HG03378 (cell line): Measurements from ENCODE around the gene HSF5.
"Not testable (repeated sequence)": the region's sequence is repeated elsewhere in the genome, so short reads cannot be mapped to it uniquely, and the experiment has no call there.

ENCODE experiments used
- ATAC-seq: cut with Tn5 transposase; IDR thresholded peaks from one replicate; pipeline ENCODE4 v1.9.1; 2021; ENCODE audit warnings: mild to moderate bottlenecking, moderate library complexity; ENCODE audit not compliant: unreplicated experiment

Gene HSF5

GRCh38 chr17:58484600-58484999 is 3.6 kb downstream of the HSF5 start:
- ATAC-seq, result no peak

DNA sequence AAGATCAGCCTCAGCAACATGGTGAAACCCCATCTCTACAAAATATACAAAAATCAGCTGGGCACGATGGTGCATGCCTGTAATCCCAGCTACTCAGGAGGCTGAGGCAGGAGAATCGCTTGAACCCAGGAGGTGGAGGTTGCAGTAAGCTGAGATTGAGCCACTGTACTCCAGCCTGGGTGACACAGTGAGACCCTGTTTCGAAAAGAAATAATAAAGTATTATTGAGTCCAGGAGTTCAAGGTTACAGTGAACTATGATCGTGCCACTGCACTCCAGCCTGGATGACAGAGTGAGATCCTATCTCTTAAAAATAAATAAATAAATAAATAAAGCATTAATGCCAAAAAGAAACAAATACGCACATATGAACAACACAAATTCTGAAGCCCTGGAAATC is 6.4 kb downstream of the HSF5 start:
- not testable (repeated sequence) for ATAC-seq

GRCh38 chr17:58480090-58480489 is 8.1 kb downstream of the HSF5 start:
- no peak for ATAC-seq

DNA sequence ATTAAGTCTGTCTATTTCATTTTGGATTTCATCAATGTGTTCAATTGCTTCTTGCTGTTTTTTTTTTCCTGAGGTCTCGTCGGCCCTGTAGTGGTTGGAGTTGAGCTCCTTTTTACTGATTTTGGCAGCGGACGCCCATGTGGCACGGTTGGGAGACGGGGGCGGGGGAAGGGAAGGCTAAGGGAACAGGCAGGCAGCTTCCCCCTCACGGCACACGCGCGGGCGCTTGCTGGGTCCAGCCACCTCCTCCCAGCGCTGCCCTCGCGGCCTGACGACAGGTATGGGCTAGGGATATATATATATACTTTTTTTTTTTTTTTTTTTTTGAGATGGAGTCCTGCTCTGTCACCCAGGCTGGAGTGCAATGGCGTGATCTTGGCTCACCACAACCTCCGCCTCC is 11.4 kb downstream of the HSF5 start:
- no peak for ATAC-seq

DNA sequence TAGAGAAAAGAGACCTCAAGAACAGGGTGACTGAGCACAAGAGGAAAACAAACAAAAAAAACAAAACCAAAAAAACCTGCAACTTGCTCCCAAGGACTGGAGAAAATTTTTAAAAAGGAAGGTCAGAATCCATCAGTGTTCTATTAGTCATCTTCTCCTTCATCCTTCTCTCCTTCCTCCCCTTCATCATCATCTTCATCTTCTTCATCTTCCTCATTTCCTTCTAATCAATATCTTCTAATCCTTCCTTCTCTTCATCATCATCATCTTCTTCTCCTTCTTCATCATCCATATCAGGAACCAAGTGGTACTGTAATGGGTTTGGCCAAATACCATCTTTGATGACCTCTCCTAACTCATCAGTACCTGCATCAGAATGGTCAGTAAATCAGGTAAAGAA is 12.2 kb downstream of the HSF5 start:
- no peak for ATAC-seq

DNA sequence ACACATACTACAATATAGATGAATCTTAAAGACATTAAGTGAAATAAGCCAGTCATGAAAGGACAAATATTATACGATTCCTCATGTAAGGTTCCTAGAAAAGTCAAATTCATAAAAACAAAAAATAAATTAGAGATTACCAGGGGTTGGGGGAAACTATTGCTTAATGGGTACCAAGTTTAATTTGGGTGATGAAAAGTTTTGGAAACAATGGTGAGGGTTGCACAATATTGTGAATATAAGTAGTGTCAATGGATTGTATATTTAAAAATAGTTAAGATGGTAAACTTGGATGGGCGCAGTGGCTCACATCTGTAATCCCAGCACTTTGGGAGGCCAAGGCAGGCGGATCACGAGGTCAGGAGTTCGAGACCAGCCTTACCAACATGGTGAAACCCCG is 17.9 kb downstream of the HSF5 start:
- ATAC-seq, result no peak

- no peak for ATAC-seq
Observed at GRCh38 chr17:58468944-58469343, 19.3 kb downstream of the HSF5 start.

DNA sequence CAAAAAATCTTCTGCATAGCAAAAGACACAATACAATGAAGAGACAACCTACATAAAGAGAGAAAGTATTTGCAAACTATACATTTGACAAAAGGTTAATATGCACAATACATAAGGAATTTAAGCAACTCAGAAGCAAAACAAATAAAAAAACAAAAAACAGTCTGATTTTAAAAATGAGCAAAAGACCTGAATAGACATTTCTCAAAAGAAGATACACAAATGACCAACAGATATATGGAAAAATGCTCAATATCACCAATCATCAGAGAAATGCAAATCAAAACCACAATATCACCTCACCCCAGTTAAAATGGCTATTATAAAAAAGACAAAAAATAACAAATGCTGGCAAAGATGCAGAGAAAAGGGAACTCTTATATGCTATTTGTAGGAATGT is 32.7 kb downstream of the HSF5 start:
- ATAC-seq, result no peak

DNA sequence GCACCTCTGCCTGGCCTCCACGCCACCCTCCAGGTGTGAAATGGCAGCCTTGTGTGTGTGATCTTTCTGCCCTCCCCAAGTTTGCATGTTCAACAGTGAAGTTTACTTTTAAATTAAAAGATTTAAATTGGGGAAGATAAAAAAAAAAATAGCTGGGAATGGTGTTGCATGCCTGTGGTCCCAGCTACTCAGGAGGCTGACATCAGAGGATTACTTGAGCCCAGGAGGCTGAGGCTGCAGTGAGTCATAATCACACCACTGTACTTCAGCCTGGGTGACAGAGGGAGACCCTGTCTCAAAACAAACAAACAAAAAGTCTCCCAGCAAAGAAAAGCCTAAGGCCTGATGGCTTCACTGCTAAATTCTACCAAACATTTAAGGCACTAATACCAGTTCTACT is 35.5 kb downstream of the HSF5 start:
- ATAC-seq, result no peak

GRCh38 chr17:58447039-58447975 is 40.9 kb downstream of the HSF5 start:
- no peak for ATAC-seq

DNA sequence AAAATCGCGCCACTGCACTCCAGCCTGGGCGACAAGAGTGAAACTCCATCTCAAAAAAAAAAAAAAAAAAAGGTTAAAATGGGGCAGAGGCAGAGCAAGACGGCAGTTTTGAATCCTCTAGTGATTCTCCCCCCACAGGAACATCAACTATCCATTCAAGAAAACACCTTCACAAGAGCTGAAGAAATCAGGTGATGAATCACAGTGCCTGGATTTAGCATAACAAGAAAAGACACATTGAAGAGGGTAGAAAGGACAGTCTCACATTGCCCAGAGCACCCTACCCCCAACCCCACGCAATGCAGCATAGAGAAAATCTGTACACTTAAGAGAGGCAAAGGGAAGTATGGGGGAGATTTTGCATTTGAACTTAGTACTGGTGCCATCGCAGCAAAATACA is 42.1 kb downstream of the HSF5 start:
- ATAC-seq, result no peak

- no peak for ATAC-seq
Observed at GRCh38 chr17:58436805-58437239, 51.4 kb downstream of the HSF5 start.

GRCh38 chr17:58436245-58436644 is 52.0 kb downstream of the HSF5 start:
- ATAC-seq, result no peak

- no peak for ATAC-seq
Observed at GRCh38 chr17:58432806-58433573, 55.2 kb downstream of the HSF5 start.

- ATAC-seq, result no peak
Observed at GRCh38 chr17:58427807-58428206, 60.4 kb downstream of the HSF5 start.

DNA sequence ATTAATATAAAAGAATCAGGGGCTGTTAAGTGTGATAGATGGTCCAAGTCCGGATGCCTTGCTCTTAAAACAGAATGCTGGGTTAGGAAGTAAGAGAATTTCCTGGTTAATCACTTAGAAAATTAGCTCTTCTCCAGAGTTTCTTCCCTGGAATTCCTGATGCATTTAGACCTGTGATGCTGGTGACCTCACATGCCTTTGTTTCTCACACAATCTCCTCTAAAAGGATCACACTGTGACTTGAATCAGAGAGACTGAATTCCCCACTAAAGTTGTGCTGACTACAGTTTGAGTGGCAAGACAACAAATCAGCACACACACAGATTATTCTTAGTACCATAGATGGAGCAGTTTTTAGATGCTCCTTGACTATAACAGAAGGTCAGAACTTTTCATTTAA is 66.5 kb downstream of the HSF5 start:
- no peak for ATAC-seq

- ATAC-seq, result no peak
Observed at GRCh38 chr17:58420827-58421226, 67.4 kb downstream of the HSF5 start.

- peak; percentile 83 for ATAC-seq
Observed at GRCh38 chr17:58417300-58418092, 70.7 kb downstream of the HSF5 start, which contains the start of gene RNF43. Gene RNF43, minus strand, starts transcription at chr17:58417534. Its CDS starts 1,957 bp downstream, at chr17:58415577.

DNA sequence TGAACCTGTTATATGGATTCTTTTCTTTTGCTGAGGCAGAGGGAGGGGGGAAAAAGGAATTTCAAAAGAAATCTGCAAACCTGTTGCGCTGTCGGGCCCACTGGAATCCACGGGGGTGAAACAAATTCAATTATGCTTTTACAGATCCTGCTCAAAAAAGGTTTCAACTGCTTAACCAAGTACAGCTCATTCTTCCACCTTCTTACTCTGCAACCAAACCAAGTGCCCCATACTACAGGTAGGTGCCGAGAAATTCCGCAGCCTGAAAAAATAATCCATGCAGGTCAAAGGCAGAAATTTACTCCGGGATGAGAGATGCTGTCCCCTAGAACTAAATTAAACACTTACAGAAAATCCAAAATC is 71.3 kb downstream of the HSF5 start:
- no peak for ATAC-seq

DNA sequence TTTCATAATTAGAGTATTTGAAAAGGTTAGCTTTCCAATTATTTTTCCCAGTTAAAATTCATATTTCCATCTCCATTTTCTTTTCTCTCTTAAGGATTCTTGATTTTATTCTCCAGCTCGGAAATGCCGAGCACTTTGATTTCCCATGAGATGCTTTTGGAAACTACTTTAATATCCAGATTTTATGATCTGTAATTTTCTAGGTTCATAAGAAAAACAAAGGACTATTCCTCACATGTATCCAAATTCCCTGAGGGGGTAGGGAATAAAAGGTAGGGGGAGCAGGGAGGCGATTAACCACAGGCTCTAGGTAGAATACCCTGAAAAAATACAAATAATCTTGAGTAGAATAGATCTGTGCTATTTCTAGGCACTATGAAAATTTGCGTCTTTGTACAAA is 71.8 kb downstream of the HSF5 start:
- no peak for ATAC-seq

GRCh38 chr17:58415371-58416055 is 72.7 kb downstream of the HSF5 start:
- ATAC-seq, result no peak
